HG03342 (cell line): Measurements from ENCODE around the gene MS4A18.

ENCODE experiments used
- ATAC-seq: cut with Tn5 transposase; IDR thresholded peaks from one replicate; pipeline ENCODE4 v1.9.1; 2021; ENCODE audit warnings: mild to moderate bottlenecking, moderate library complexity; ENCODE audit not compliant: unreplicated experiment

The MS4A18 gene

DNA sequence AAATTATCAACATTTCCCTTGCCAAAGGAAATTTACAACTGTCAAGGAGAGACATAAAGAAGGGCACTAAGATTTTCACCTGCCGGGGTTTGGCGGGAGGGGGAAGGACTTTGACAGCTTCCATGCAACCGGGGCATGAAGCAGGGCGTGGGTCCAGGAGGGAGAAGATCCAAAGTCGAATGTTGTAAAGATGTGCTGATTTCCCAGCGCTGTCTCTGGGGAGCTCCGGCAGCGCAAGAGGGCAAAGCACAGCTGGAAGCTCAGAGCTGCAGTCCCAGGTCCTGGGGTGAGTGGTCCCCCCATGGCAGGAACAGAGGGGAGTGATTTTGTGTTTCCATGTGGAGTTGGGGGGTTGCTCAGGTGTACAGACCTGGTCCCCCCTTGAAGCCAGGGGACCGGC is 60.6 kb downstream of the MS4A18 start, which contains the start of gene MS4A10:
Gene MS4A10 (plus strand): TSS at position 198 of the 400 bp plus-strand sequence. CDS start 5,003 bp downstream, outside the sequence.
- no peak for ATAC-seq

DNA sequence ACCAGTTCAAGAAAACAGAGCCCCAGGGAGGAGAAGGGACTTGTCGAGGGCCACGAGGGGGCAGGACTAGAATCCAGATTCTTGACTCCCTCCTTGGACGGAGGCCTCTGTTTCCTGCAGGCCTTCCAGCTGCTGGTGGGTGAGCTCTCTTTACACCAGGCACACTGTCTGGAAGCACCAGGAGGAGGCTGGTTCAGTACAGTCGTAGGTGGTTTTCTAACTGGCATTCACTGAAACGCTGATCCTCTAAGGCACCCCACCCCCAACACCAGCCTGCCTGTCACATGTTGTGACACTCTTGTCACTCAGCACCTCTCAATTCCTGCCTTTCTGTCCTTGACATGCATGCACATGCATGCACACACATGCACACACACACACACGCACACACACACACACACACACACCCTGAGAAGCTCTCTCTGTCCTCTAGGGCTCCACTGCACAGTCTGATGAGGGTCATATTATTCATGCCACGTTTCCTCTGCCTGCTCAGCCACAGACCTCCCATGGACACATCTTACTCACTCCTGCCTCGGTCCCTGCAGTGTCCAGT is 61.4 kb downstream of the MS4A18 start:
- ATAC-seq: no peak

DNA sequence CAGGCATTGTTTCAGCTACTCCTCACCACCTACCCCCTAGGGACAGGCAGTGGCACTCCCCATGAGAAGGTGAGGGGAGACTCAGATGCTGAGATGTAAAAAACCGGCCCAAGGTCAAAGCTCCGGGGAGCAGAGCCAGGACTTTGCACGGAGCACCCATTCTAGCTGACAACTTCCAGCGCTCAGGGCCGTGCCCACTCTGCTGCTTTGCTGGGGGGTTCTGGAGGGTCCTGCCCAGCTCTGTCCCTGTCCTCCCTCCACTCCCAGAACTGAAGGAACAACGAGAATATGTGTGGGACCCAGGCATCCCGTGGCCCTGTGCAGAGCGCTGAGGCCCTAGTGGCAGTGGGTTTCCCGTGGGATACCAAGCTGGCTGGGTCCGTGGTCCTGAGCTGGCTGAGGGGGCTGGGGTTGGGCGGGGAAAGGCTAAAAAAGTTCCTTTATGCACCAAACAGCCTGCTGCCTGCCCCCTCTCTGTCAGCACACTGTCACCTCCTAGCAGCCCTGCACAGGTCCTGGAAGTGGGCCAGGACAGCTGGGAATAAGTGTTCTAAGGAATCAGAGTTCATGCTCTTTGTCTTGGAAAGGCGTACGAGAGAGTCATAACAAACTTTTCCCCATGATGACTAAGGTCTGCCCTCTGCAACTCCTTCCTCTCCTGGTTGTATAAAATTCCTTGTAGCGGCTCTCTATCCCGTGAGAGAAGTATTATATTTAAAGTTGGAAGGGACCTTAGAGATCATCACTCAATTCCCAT is 62.5 kb downstream of the MS4A18 start:
- ATAC-seq: no peak

DNA sequence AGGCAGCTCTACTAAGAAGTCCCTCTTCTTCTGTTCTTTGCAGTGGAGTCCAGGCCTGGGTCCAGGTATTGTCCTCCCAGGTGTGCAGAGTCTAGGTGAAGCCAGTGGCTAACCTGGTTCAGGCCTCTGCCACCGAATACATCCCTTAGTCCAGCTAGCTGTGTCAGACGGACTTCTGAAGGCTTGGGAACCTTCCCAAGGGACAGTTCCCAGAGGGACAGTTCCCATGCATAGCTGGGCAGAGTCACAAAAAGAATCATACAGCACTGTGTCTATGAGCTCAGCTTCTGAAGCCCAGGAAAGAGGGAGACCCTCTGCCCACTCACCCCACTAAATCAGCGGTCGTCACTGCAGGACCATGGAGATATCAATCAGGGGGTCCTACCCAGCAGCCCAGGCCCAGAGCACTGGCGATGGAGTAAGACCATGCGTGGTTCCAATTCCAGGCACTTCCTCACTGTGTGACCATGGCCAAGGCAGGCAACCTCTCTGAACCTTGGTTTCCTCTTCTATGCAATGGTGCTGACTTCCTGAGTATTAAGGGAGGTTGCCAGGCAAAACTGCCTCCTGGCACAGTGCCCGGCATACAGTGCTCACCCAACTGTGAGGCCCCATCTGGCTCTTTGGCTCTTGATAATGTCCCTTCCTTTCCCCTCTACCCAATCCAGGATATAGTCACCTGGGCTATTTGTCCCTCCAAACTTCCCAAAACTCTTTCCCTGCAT is 64.0 kb downstream of the MS4A18 start:
- no peak for ATAC-seq

DNA sequence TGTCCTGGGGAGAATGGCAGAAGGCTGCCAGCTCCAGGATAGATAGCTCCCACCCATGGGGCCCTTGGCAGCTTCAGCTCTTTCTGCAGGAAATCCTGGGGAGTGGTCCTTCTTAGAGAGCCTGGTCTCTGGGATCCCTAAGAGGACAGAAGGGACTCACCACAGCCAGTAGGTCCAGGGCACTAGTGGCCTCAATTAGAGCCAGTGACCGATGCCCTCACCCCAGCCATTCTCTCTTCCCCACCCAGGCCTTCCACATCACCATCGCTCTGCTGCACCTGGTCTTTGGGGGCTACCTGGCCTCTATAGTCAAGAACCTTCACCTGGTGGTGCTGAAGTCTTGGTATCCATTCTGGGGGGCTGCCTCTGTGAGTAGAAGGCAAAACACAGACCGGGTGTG is 66.2 kb downstream of the MS4A18 start:
- no peak for ATAC-seq

DNA sequence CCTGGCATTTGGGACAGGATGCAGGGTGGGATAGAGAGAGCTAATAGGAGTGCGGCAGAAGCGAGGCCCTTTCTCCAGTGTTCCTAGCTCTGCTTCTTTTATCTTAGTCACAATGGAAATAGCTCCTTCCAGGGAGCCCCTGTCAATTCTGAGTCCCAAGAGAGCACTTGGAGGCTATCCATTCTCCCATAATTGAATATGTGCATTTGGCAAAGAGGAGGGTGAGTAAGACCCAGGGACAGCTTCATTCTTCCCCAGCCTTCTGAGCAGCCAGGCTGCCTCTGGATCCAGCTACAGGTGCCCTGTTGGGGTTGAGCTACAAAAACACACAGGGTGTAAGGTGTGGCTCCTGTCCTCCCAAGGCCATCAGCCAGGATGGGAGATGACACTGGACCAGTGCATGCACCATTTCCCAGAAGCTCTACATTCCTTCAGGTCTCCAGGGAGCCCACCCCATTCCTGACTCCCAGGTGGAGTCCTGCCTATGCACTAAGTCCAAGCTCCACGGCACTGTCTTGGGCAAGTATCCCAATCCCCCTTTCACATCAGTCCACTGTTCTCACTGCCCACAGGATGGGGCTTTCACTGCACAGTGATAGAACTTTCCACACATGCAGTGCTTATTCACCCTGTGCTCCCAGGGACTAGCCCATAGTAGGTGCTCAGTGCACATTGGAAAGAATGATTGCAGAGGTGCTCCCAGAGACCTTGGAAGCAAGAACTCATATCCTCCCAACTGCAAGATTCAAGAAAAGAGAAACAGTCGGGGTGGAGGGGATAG is 66.8 kb downstream of the MS4A18 start:
- ATAC-seq: no peak

DNA sequence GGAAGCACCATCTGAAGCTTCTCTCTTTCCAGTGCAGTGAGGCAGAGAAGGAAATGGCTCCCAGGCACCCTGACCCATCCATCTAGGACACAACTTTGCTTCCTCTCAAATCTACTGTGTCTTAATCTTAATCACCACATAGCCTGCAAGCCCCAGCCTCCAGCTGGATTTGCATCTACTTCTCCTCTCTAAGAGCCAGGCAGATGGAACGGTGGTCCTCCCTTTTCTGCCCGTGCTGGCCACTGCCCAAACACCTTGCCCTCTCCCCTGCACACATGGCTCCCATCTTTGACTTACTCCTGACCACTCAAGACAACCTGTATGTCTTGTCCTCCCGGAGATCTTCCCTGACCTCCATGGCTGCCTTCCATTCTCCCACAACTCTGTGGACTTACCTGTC is 68.0 kb downstream of the MS4A18 start:
- ATAC-seq: no peak
